NCI-H2081 treated with DMSO at 0.1 percent for 48 hours (cell line): Measurements from ENCODE around the gene CDKL1.
"Not testable (repeated sequence)": the region's sequence is repeated elsewhere in the genome, so short reads cannot be mapped to it uniquely, and the experiment has no call there.

Source experiments
- DNase-seq: peaks from one replicate; lab custom pipeline; 2025; lab: John Stamatoyannopoulos, UW

Gene CDKL1

GRCh38 chr14:50333014-50333509 is 63.6 kb downstream of the CDKL1 start:
- no peak for DNase-seq

- DNase-seq = no peak
Observed at GRCh38 chr14:50331596-50331995, 65.1 kb downstream of the CDKL1 start.

- peak; percentile 57 for DNase-seq
Observed at GRCh38 chr14:50321009-50321660, 75.5 kb downstream of the CDKL1 start.

GRCh38 chr14:50320283-50320682 is 76.4 kb downstream of the CDKL1 start:
- no peak for DNase-seq

- DNase-seq = no peak
Observed at GRCh38 chr14:50319721-50320120, 77.0 kb downstream of the CDKL1 start.

- no peak for DNase-seq
Observed at GRCh38 chr14:50319293-50319692, 77.4 kb downstream of the CDKL1 start.

- peak; percentile 7 for DNase-seq
Observed at GRCh38 chr14:50318031-50318626, 78.6 kb downstream of the CDKL1 start.

GRCh38 chr14:50314098-50314497 is 82.6 kb downstream of the CDKL1 start:
- not testable (repeated sequence) for DNase-seq

GRCh38 chr14:50312734-50313054 is 84.0 kb downstream of the CDKL1 start:
- DNase-seq = peak; percentile 52

GRCh38 chr14:50311972-50312733 is 84.5 kb downstream of the CDKL1 start, which contains the start of the genes DMAC2L and L2HGDH:
DMAC2L (plus strand) TSS chr14:50312324; CDS start chr14:50321488, 9,164 bp downstream.
L2HGDH (minus strand) TSS chr14:50312229; CDS start chr14:50312150, 79 bp downstream.
- DNase-seq = peak; percentile 73

- DNase-seq = no peak
Observed at GRCh38 chr14:50311337-50311971, 85.2 kb downstream of the CDKL1 start.

- no peak for DNase-seq
Observed at GRCh38 chr14:50310445-50310844, 86.2 kb downstream of the CDKL1 start.

- DNase-seq = no peak
Observed at GRCh38 chr14:50308363-50308915, 88.2 kb downstream of the CDKL1 start.

GRCh38 chr14:50303744-50304471 is 92.8 kb downstream of the CDKL1 start:
- DNase-seq = no peak

GRCh38 chr14:50301914-50302313 is 94.8 kb downstream of the CDKL1 start:
- DNase-seq = no peak

GRCh38 chr14:50299585-50299984 is 97.1 kb downstream of the CDKL1 start:
- no peak for DNase-seq

GRCh38 chr14:50290306-50290705 is 106.4 kb downstream of the CDKL1 start:
- no peak for DNase-seq

GRCh38 chr14:50288146-50288545 is 108.5 kb downstream of the CDKL1 start:
- no peak for DNase-seq

- no peak for DNase-seq
Observed at GRCh38 chr14:50285861-50286260, 110.8 kb downstream of the CDKL1 start.
